NK-92 (cell line): ENCODE measurements around the gene CGB7.
"Not testable (repeated sequence)": the region's sequence is repeated elsewhere in the genome, so short reads cannot be mapped to it uniquely, and the experiment has no call there.

Source experiments
- DNase-seq: peaks from one replicate; lab custom pipeline; 2025; ENCODE audit not compliant: unreplicated experiment; lab: John Stamatoyannopoulos, UW

The CGB7 gene

DNA sequence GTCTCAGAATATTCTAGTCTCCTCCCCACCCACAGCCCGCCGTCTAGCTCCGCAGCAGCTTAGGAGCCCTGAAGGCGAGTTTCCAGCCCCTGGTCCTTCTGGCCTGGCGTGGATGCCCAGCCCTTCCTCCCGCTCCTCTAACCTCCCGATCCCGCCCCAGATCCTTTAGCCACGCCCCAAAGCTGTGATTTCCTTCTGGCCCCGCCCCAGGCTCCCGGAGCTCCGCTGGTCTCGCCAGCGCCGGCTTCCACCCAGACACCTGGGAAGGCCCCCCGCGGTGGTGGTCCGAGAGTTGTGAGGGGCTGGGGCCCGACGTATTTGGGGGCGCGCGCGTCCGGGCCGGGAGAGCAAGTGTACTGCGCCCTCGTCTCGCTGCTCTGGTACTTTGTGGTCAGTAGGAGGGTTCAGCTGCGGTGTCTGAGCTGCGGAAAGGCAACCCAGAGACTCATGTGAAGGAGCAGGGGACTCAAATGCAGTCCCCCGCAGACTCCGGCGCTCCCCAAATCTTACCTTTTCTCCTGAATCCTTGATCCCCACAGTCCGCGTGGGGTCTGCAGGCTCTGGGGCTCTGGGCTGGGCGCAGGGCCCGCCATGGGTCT is at the start of gene CGB7:
TSS of gene CGB7 (minus strand) at position 114 of the 599 bp plus-strand sequence. CDS start 2,374 bp downstream, outside the sequence.
- DNase-seq = no peak

GRCh38 chr19:49106648-49107135 is 49.1 kb upstream of the CGB7 start:
- DNase-seq = no peak

GRCh38 chr19:49104229-49104864 is 46.8 kb upstream of the CGB7 start:
- no peak for DNase-seq

GRCh38 chr19:49103331-49104085 is 46.0 kb upstream of the CGB7 start:
- DNase-seq = no peak

DNA sequence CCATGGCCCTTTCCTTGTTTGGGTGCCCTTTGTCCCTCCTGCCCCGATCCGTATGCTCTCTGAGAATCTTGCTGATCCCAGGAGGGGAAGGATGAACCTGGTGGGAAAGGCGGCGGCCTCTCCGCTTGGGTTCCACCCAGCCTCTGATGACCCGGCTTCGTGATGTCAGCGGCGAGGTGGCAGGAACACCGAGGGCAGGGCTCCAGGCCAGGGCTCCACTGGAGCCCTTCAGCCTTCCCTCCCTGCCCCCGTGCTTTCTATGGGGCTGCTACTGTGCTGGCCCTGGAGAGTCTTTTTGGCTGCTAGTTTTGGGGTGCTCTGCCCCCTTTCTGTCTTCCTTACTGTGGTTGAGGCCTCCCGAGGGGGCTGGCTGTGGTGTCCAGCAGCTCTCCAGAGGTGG is 44.8 kb upstream of the CGB7 start:
- DNase-seq = no peak

GRCh38 chr19:49101160-49101559 is 43.6 kb upstream of the CGB7 start:
- DNase-seq = no peak

DNA sequence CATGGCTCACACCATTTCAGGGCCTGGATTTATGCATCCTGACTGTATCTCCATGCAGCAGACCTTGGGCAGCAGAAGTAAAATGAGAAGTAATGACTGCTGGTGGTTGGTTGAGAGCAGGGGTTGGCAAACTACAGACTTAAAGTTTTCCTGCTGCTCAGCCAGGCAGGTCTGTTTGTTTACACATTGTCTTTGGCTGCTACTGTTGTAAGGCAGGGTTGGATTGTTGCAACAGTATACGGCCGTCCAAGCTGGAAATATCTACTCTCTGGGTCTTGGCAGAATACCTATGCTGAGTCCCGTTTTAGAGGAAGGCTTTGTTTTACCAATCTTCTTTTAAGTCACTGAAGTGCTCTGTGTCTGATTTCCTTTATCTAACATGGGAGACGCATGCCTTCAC is 41.2 kb upstream of the CGB7 start:
- DNase-seq = no peak

DNA sequence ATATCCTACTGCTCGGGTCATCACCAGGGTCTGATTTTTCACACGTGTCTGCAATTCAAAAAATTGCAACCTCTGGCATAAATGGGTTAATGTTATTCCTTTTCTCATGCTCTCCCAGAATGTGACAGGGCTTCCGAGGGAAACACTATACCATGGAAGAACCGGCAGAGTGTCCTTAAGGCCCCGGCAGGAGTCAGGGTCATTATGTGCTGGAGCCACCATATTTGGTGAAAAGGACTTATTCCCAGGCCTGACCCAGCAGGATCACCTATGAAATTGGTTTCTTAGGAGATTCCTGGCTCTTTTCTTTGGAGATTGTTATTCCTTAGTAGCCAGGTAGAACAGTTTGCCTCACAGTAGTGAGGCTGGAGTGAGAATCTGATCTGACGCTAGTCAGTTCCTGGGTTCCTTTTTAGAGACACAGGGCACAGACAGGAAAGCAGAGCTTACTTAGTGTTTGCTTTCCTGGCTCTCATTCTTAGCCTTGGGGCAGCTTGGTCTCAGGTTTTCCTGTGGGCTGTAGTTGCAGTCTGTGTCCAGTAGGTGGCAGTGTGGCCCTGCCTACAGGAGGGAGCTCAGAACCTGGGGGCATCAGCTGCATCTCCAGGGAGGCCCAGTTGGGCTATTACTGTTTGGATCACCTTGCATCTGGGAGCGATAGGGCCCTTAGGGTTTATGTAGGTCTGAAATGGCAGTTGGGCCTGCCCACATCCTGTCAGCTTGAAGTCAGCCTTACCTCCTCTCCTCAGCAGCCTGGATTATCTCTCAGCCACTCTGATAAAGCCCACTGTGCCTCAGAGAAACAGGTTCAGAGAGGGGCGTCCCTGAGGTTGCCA is 40.1 kb upstream of the CGB7 start:
- no peak for DNase-seq

GRCh38 chr19:49094505-49095482 is 37.2 kb upstream of the CGB7 start:
- no peak for DNase-seq

DNA sequence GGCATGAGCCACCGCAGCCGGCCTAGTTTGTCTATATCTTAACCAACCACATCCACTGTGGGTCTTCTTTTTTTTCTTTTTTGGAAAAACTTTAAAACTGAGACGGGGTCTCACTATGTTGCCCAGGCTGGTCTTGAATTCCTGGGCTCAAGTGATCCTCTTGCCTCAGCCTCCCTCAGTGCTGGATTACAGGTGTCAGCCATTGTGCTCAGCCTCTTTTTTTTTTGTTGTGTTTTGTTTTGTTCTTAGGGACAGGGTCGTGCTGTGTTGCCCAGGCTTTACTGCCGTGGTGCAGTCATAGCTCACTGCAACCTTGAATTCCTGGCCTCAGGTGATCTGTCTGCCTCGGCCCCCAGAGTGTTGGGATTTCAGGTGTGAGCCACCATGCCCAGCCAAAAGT is 35.1 kb upstream of the CGB7 start:
- no peak for DNase-seq

- no peak for DNase-seq
These were observed 34.0 kb upstream of the CGB7 start for GRCh38 chr19:49091391-49092038.

DNA sequence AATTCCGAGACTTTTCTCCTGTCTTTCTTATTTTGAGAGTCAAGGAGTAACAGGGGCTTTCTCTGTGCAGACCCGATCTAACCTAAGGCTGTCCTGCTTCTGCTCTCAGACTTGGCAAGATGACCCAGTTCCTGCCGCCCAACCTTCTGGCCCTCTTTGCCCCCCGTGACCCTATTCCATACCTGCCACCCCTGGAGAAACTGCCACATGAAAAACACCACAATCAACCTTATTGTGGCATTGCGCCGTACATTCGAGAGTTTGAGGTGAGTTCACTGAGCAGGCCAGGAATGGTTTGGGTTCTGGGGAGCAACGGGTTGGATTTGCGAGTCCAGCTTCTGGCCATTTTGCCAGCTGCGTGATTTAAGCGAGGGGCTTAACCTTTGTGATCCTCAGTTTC is 28.7 kb upstream of the CGB7 start:
- no peak for DNase-seq

GRCh38 chr19:49085868-49086232 is 28.3 kb upstream of the CGB7 start:
- DNase-seq = no peak

GRCh38 chr19:49085020-49085867 is 27.7 kb upstream of the CGB7 start, which contains the start of gene SNRNP70:
SNRNP70 (plus strand) TSS chr19:49085451; CDS start chr19:49086415, 964 bp downstream.
- peak; percentile 92 for DNase-seq

DNA sequence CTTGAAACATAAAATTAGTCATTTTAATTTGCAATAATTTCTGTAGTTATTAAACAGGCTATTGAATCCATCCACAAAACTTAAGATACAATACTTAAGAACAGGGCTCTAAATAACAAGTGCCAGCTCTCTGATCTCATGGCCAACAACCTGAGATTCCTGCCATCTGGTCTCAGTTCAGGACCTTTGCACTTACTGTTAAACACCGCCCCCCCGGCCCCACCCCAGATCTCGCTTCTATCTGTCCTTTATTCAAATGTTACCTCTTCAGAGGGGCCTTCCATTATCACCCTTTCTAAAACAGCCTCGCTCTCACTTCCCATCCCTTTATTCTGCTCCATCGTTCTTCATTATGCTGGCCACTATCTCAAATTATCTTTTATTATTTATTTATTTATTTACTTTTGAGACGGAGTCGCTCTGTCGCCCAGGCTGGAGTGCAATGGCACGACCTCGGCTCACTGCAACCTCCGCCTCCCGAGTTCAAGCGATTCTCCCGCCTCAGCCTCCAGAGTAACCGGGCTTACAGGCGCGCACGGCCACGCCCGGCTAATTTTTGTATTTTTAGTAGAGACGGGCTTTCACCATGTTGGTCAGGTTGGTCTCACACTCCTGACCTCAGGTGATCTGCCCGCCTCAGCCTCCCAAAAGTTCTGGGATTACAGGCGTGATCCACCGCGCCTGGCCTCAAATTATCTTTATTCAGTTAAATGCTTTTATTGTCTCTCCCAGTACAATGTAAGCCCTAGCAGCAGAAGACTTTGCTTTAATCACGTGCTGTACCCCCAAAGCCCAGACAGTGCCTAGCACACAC is 26.9 kb upstream of the CGB7 start:
- DNase-seq = no peak

GRCh38 chr19:49081273-49081672 is 23.7 kb upstream of the CGB7 start:
- DNase-seq = no peak

- no peak for DNase-seq
These were observed 22.8 kb upstream of the CGB7 start for GRCh38 chr19:49080392-49080791.

- not testable (repeated sequence) for DNase-seq
These were observed 17.3 kb upstream of the CGB7 start for GRCh38 chr19:49074869-49075268.
